Right atrium auricular region (tissue), 2 donors: ENCODE data around the gene NCOR2. TPM values are rescaled to one million over a fixed set of nuclear protein-coding genes. Genes with fewer than 3 reads are reported as not detected.

Experiments used
- DNase-seq: peaks from one replicate; pipeline ENCODE4 v3.0.0-alpha.2; 2019; ENCODE audit warnings: low spot score
- H3K27ac ChIP-seq, 2 donors: fragments of 200-600 bp; sonication (generic); 1 replicate in 1 of 2; 2 replicates in 1 of 2; pipeline ENCODE4 v1.5.1; 2016 to 2019
- H3K27me3 ChIP-seq, 2 donors: fragments of 200-600 bp; sonication (generic); one replicate each; pipeline versions ENCODE4 v1.5.1 to v1.6.0; 2017 to 2019
- H3K36me3 ChIP-seq: fragments of 200-600 bp; sonication (generic); one replicate; pipeline ENCODE4 v1.5.1; 2016
- H3K4me1 ChIP-seq, 2 donors: fragments of 200-600 bp; sonication (generic); one replicate each; pipeline versions ENCODE4 v1.5.1 to v1.6.0; 2017 to 2019
- H3K4me3 ChIP-seq, 2 donors: fragments of 200-600 bp; sonication (generic); 1 replicate in 1 of 2; 2 replicates in 1 of 2; pipeline ENCODE4 v1.5.1; 2017 to 2019; ENCODE audit warnings: mild to moderate bottlenecking in 1 of 2, moderate library complexity in 1 of 2
- H3K9me3 ChIP-seq, 2 donors: fragments of 200-600 bp; sonication (generic); one replicate each; pipeline ENCODE4 v1.5.1; 2019
- total RNA-seq, 2 donors: library from RNA; depleted of rRNA; stranded (reverse); fragments of >200 nt; gene quantifications; one replicate each; pipeline ENCODE4 v1.1.0, GENCODE V29; 2016
- TF ChIP-seq, protein P1 (sequence below), 2 donors: fragments of 200-600 bp; sonication (generic); IDR thresholded peaks; one replicate each; pipeline ENCODE4 v1.5.1; 2019; ENCODE audit warnings: antibody characterized with exemption in 2 of 2

Gene NCOR2
- total RNA-seq, 2 donors from 2014 or later: 62.9 to 104 TPM

DNA sequence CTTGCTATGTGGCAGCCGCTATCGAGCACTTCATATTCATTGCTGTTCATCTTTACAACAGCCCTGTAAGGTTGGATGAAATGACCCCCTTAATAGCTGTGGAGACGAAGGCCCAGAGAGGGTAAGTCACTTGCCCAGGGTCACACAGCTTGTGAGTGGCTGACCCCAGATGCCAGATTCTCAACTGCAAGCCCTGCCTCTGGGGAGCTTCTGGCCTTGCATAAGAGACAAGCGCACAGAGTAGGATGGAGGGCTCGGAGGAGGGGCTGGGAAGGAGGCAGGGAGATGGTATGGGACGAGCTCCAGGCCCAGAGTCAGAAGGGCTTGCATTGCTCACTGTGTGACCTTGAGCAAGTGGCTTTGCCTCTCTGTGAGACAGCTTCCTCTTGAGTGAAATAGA, 27.4 kb upstream of the NCOR2 start:
- DNase-seq: no peak
- TF ChIP-seq, protein P1, sequence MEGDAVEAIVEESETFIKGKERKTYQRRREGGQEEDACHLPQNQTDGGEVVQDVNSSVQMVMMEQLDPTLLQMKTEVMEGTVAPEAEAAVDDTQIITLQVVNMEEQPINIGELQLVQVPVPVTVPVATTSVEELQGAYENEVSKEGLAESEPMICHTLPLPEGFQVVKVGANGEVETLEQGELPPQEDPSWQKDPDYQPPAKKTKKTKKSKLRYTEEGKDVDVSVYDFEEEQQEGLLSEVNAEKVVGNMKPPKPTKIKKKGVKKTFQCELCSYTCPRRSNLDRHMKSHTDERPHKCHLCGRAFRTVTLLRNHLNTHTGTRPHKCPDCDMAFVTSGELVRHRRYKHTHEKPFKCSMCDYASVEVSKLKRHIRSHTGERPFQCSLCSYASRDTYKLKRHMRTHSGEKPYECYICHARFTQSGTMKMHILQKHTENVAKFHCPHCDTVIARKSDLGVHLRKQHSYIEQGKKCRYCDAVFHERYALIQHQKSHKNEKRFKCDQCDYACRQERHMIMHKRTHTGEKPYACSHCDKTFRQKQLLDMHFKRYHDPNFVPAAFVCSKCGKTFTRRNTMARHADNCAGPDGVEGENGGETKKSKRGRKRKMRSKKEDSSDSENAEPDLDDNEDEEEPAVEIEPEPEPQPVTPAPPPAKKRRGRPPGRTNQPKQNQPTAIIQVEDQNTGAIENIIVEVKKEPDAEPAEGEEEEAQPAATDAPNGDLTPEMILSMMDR (IDR thresholded peaks at IDR 0.05): no peak
- Histone ChIP-seq H3K27me3 (no peaks in the 10 kb centered on the region), H3K4me3 (no peak overlapping the region), H3K27ac (no peak overlapping the region), H3K9me3 (no peaks in the 10 kb centered on the region), H3K4me1 (no peaks in the 10 kb centered on the region), H3K36me3 (no peaks in the 10 kb centered on the region)

DNA sequence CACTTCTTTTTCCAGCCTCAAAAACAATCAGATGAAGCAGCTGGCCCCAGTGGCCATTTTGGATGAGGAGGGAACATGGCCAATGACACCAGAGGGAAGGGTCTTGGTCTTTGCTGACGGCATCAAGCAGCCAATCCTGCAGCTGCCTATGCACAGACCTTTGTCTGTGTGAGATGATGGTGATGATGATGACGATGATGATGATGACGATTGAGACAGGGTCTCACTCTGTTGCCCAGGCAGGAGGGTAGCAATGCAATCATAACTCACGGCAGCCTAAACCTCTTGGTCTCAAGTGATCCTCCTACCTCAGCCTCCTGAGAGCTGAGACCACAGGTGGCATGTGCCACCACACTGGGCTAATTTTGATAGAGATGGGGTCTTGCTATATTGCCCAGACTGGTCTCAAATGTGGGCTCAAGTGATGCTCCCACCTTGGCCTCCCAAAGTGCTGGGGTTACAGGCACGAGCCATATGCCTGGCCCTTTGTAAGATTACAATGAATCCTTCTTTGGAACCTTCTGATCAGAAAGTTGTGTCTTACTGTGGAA, 26.5 kb upstream of the NCOR2 start:
- Histone ChIP-seq H3K27me3 (no peaks in the 10 kb centered on the region), H3K4me1 (peaks cover 0 to 5% of the 10 kb centered on the region in 2 donors), H3K36me3 (no peaks in the 10 kb centered on the region), H3K27ac (no peak overlapping the region), H3K4me3 (no peak overlapping the region), H3K9me3 (no peaks in the 10 kb centered on the region)
- DNase-seq: no peak
- TF ChIP-seq, protein P1 (IDR thresholded peaks at IDR 0.05): no peak

DNA sequence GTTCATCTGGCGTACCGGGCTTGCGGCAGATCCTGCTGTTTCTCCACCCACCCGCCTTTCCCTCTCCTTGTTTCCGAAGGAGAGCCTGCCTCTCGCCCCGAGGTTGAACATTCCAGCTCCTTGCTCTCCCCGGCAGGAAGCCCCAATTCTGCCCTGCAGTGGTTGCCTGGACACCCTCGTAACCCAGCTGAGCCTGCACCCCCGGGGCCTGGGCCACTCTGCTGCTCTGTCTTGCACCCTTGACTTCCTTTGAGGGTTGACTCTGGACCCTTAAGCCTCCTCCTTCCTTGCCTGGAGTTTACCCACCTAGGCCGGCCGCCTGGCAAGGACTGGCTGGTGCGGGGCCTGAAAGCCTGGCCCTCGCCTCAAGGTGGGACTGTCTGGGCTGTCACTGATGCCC, 25.8 kb upstream of the NCOR2 start:
- DNase-seq: no peak
- no peaks in the 10 kb centered on the region for H3K9me3 ChIP-seq
- TF ChIP-seq, protein P1 (IDR thresholded peaks at IDR 0.05): no peak
- H3K36me3 ChIP-seq: no peaks in the 10 kb centered on the region
- H3K27me3 ChIP-seq: no peaks in the 10 kb centered on the region
- peaks cover 0 to 12% of the 10 kb centered on the region in 2 donors for H3K4me1 ChIP-seq
- no peak overlapping the region for H3K4me3 ChIP-seq
- no peak overlapping the region for H3K27ac ChIP-seq

DNA sequence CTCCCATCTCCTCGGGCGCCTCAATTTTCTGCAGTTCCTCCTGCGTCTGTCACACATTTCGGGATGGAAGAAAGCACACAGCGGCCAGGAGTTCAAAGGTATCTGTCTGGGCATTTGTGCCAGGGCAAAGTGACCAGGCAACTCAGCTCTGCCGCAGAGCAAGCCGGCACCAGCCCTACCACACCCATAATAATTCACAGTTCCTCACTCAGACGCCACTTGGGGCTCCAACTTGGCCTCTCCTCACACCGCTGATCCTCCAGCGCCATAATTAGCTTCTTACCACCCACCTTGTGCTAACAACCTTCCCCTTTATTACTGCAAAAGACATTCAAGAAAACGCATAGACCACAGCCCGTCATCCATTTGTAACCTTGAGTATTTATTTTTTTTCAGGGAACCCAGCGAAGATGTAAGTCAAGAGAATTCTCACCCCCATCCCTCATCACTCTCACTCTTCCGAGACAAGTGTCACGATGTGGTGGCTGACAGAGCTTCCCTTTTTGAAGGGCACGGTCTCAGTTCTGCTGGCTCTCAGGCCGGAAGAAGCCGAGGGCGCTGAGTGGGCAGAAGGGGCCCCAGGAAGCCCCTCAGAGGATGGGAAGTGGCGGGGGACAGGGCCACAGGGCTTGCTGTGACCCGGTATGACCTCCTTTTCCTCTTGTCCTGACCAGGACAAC, 25.2 kb upstream of the NCOR2 start:
- H3K27me3 ChIP-seq: no peaks in the 10 kb centered on the region
- H3K27ac ChIP-seq: no peak overlapping the region
- H3K9me3 ChIP-seq: no peaks in the 10 kb centered on the region
- H3K4me1 ChIP-seq: peaks cover 0 to 17% of the 10 kb centered on the region in 2 donors
- TF ChIP-seq, protein P1 (IDR thresholded peaks at IDR 0.05): no peak
- H3K36me3 ChIP-seq: no peaks in the 10 kb centered on the region
- H3K4me3 ChIP-seq: no peak overlapping the region
- no peak for DNase-seq

DNA sequence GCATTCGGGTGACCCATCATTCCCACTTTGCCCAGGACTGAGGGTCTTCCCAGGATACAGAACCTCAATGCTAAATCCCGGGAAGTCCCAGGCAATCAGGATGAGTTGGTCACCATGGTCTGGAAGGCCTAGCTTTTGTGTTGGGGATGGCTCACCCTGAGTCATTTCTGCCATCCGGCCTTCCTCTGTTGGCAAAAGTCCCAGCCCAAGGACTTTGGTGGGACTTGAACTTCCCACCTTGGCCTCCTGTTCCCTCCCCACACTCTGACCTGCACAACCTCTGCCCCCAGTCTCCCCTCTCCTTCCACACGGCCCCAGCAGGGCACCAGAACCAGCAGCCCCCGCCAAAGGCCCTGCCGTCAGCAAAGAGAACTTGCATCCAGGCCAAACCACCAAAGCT, 24.6 kb upstream of the NCOR2 start:
- Histone ChIP-seq H3K4me3 (no peak overlapping the region), H3K27me3 (no peaks in the 10 kb centered on the region), H3K36me3 (no peaks in the 10 kb centered on the region), H3K4me1 (peaks cover 0 to 19% of the 10 kb centered on the region in 2 donors), H3K9me3 (no peaks in the 10 kb centered on the region), H3K27ac (peak overlapping the region in 1 of 2 donors; percentile 20)
- no peak for DNase-seq
- TF ChIP-seq, protein P1 (IDR thresholded peaks at IDR 0.05): no peak
